Panc1 (cell line): Measurements from ENCODE around the gene LGI2.

ENCODE experiments used
- CTCF ChIP-seq: fragments of 450-650 bp; IDR thresholded peaks from 2 replicates; pipeline ENCODE4 v1.5.1; 2017; ENCODE audit warnings: mild to moderate bottlenecking
- POLR2AphosphoS5 ChIP-seq: IDR thresholded peaks from 2 replicates; pipeline ENCODE4 v1.6.1; 2012; ENCODE audit warnings: mild to moderate bottlenecking, low read depth, low read length, moderate library complexity

GRCh38 chr4:24984602-24985532, 45.9 kb downstream of the LGI2 start:
- TF ChIP-seq CTCF (no peak), POLR2AphosphoS5 (no peak)
